22Rv1 (cell line): Measurements from ENCODE around the gene PRDM16.

Source experiments
- CTCF ChIP-seq: fragments of 450-650 bp; IDR thresholded peaks from 2 replicates; pipeline ENCODE4 v1.5.1; 2017; ENCODE audit warnings: mild to moderate bottlenecking
- ZFX ChIP-seq: fragments of 450-650 bp; IDR thresholded peaks from 2 replicates; pipeline ENCODE4 v1.6.1; 2017; ENCODE audit warnings: antibody characterized with exemption, borderline replicate concordance

- no peak for TF ChIP-seq CTCF
- TF ChIP-seq ZFX: no peak
Measured at GRCh38 chr1:3265835-3266805, 197.1 kb downstream of the PRDM16 start.
